ENCODE measurements around the gene SECISBP2L. TPM values are rescaled to one million over a fixed set of nuclear protein-coding genes. Genes with fewer than 3 reads are reported as not detected.

The SECISBP2L gene
- total and polyA plus RNA-seq, 10 of the 15 experiments (the other 5 are each of a cell fraction or from before 2014, with no cell fraction given): 1.4 to 24.2 (median 10.4) TPM

GRCh38 chr15:48983300-48983699, 62.9 kb downstream of the SECISBP2L start:
- FAIRE-seq (no peak), DNase-seq (ENCODE audit: low read depth, low spot score) (no peak), ATAC-seq (no peak)
- 83% methylated on average over 5 of the region's 5 CpGs for WGBS (ENCODE audit: insufficient coverage, insufficient replicate concordance, low lambda C conversion rate, missing lambda C conversion rate)
- no peak overlapping the region for H3K4me3 ChIP-seq
- no peaks in the 10 kb centered on the region for H3K36me3 ChIP-seq (ENCODE audit: control insufficient read depth in 2 of 2, insufficient read depth in 2 of 2, low read length in 1 of 2)
- in situ Hi-C loops (cut with MboI): no loop called here
- ChIA-PET RAD21 (ENCODE audit: unreplicated experiment) (no interaction called here), CTCF (interaction anchor here (1.5 kb wide), 1 partner anchor 122 kb away, joined by 3 read pairs; no protein-coding TSS in a partner anchor), SMC1A (ENCODE audit: uncharacterized antibody, unreplicated experiment) (interaction anchor here (0.6 to 0.8 kb wide), 2 partner anchors 11 to 139 kb away, joined by 3 to 4 read pairs; no protein-coding TSS in a partner anchor), POLR2A (no interaction called here)
- no peak overlapping the region for H2AFZ ChIP-seq (ENCODE audit: control insufficient read depth, low read depth, low read length)
- H3K4me1 ChIP-seq (ENCODE audit: control insufficient read depth, insufficient read depth, low read length): no peaks in the 10 kb centered on the region
- no peak overlapping the region for H3K4me2 ChIP-seq (ENCODE audit: control insufficient read depth, insufficient read depth)
- no peak overlapping the region for H3K27ac ChIP-seq (ENCODE audit: control insufficient read depth, insufficient read depth)
- no peaks in the 10 kb centered on the region for H3K27me3 ChIP-seq (replicated peaks in 1 of 2; ENCODE audit: control insufficient read depth in 2 of 2, insufficient read depth in 2 of 2, low read length in 1 of 2)
- H3K9ac ChIP-seq (ENCODE audit: control insufficient read depth, insufficient read depth, low read length): no peak overlapping the region
- intact Hi-C loops (cut with micrococcal nuclease; ENCODE audit: unreplicated experiment): no loop called here
- no peaks in the 10 kb centered on the region for H3K79me2 ChIP-seq (ENCODE audit: control insufficient read depth, insufficient read depth, low read length)
- no peak for TF ChIP-seq POLR2A (IDR thresholded peaks at IDR 0.05; ENCODE audit: low read depth, low read length)
- no TSS peak for BruUV-seq (replicated peaks)
- H4K20me1 ChIP-seq (ENCODE audit: control insufficient read depth, insufficient read depth): no peaks in the 10 kb centered on the region
- no peaks in the 10 kb centered on the region for H3K9me3 ChIP-seq (replicated peaks; ENCODE audit: control insufficient read depth, insufficient read depth, low read length)

GRCh38 chr15:48981941-48982340, 64.3 kb downstream of the SECISBP2L start:
- intact Hi-C loops (cut with micrococcal nuclease; ENCODE audit: unreplicated experiment): no loop called here
- H3K79me2 ChIP-seq (ENCODE audit: control insufficient read depth, insufficient read depth, low read length): no peaks in the 10 kb centered on the region
- TF ChIP-seq BRCA1 (IDR thresholded peaks at IDR 0.05; ENCODE audit: low read depth, low read length) (no peak), HCFC1 (IDR thresholded peaks at IDR 0.05; ENCODE audit: low read length) (no peak), IKZF2 (IDR thresholded peaks at IDR 0.05) (no peak), POU2F2 (IDR thresholded peaks at IDR 0.05; ENCODE audit: borderline replicate concordance, low read depth, low read length) (no peak), JUND (IDR thresholded peaks at IDR 0.05; ENCODE audit: low read depth, low read length) (no peak), RCOR1 (conservative IDR thresholded peaks at IDR 0.05; ENCODE audit: low read depth, low read length) (no peak), YY1 (IDR thresholded peaks at IDR 0.05; ENCODE audit: low read depth, low read length) (no peak), CBFB (IDR thresholded peaks at IDR 0.05; ENCODE audit: low read depth) (no peak), MTA2 (IDR thresholded peaks at IDR 0.05; ENCODE audit: low read depth) (no peak), BMI1 (IDR thresholded peaks at IDR 0.05; ENCODE audit: borderline replicate concordance) (no peak), NR2C1 (IDR thresholded peaks at IDR 0.05) (no peak), NFYB (IDR thresholded peaks at IDR 0.05; ENCODE audit: insufficient read depth, low read depth, low read length) (no peak), CUX1 (IDR thresholded peaks at IDR 0.05; ENCODE audit: insufficient replicate concordance, low read depth, low read length) (no peak)

More at GRCh38 chr15:48981941-48982340, 64.3 kb downstream of the SECISBP2L start:
- ChIA-PET RAD21 (ENCODE audit: unreplicated experiment) (no interaction called here), POLR2A (no interaction called here), CTCF (interaction anchor here (0.7 to 1.5 kb wide), 2 partner anchors 120 to 1163 kb away, joined by 3 read pairs; no protein-coding TSS in a partner anchor), SMC1A (ENCODE audit: uncharacterized antibody, unreplicated experiment) (no interaction called here)
- Histone ChIP-seq H3K9ac (ENCODE audit: control insufficient read depth, insufficient read depth, low read length) (no peak overlapping the region), H3K36me3 (ENCODE audit: control insufficient read depth in 2 of 2, insufficient read depth in 2 of 2, low read length in 1 of 2) (no peaks in the 10 kb centered on the region), H3K4me1 (ENCODE audit: control insufficient read depth, insufficient read depth, low read length) (no peaks in the 10 kb centered on the region), H3K27me3 (replicated peaks in 1 of 2; ENCODE audit: control insufficient read depth in 2 of 2, insufficient read depth in 2 of 2, low read length in 1 of 2) (no peaks in the 10 kb centered on the region), H3K4me2 (ENCODE audit: control insufficient read depth, insufficient read depth) (no peak overlapping the region), H4K20me1 (ENCODE audit: control insufficient read depth, insufficient read depth) (no peaks in the 10 kb centered on the region), H3K27ac (ENCODE audit: control insufficient read depth, insufficient read depth) (no peak overlapping the region), H3K9me3 (replicated peaks; ENCODE audit: control insufficient read depth, insufficient read depth, low read length) (no peaks in the 10 kb centered on the region), H3K4me3 (no peak overlapping the region), H2AFZ (ENCODE audit: control insufficient read depth, low read depth, low read length) (no peak overlapping the region)
- no peak for DNase-seq (ENCODE audit: low read depth, low spot score)
- in situ Hi-C loops (cut with MboI): no loop called here
- FAIRE-seq: no peak
- no TSS peak for BruUV-seq (replicated peaks)
- ATAC-seq: no peak
- 58% methylated on average over 4 of the region's 4 CpGs for WGBS (ENCODE audit: insufficient coverage, insufficient replicate concordance, low lambda C conversion rate, missing lambda C conversion rate)

Data from GM12878 (cell line).